SK-N-SH (cell line): ENCODE results near the gene PSTPIP1.

Source experiments
- CHD2 ChIP-seq: fragments of 150-350 bp; IDR thresholded peaks from 2 replicates; pipeline ENCODE4 v1.6.1; 2018; ENCODE audit warnings: low read length; ENCODE audit not compliant: partially characterized antibody
- CTCF ChIP-seq: fragments of 200-600 bp; sonication (generic); IDR thresholded peaks from 2 replicates; pipeline ENCODE4 v1.6.1; 2017; ENCODE audit warnings: antibody characterized with exemption, mild to moderate bottlenecking, moderate library complexity
- JUND ChIP-seq: IDR thresholded peaks from 2 replicates; pipeline ENCODE4 v1.4.0; 2012
- MAX ChIP-seq: IDR thresholded peaks from 2 replicates; pipeline ENCODE4 v1.4.0; 2012; ENCODE audit warnings: low read depth
- MXI1 ChIP-seq: IDR thresholded peaks from 2 replicates; pipeline ENCODE4 v1.6.1; 2012; ENCODE audit warnings: mild to moderate bottlenecking, low read depth, low read length, improper control_type of control experiment
- POLR2AphosphoS5 ChIP-seq: IDR thresholded peaks from 2 replicates; pipeline ENCODE4 v1.6.1; 2012; ENCODE audit warnings: low read depth, low read length
- RCOR1 ChIP-seq: fragments of 150-350 bp; IDR thresholded peaks from 2 replicates; pipeline ENCODE4 v1.6.1; 2017; ENCODE audit warnings: antibody characterized with exemption, low read length
- RFX5 ChIP-seq: IDR thresholded peaks from 2 replicates; pipeline ENCODE4 v1.6.1; 2012; ENCODE audit warnings: mild to moderate bottlenecking, improper control_type of control experiment, low read length
- SMC3 ChIP-seq: IDR thresholded peaks from 2 replicates; pipeline ENCODE4 v1.6.1; 2012; ENCODE audit warnings: low read depth, low read length, improper control_type of control experiment
- TAF1 ChIP-seq: IDR thresholded peaks from 2 replicates; pipeline ENCODE4 v1.6.1; 2012; ENCODE audit warnings: low read depth, mild to moderate bottlenecking, low read length, moderate library complexity, borderline replicate concordance

GRCh38 chr15:77023576-77024272 is 28.8 kb downstream of the PSTPIP1 start:
- TF ChIP-seq CHD2 (no peak), CTCF (no peak), SMC3 (no peak), JUND (no peak), POLR2AphosphoS5 (no peak), TAF1 (no peak), MAX (no peak), RFX5 (no peak), RCOR1 (no peak), MXI1 (no peak)
